BE2C (cell line): ENCODE results near the gene EFS.
A peak's percentile ranks its signal among the peaks of the same experiment; 100 is the strongest.

Experiments
- DNase-seq: peaks from one replicate; pipeline ENCODE4 v3.0.0-alpha.2; 2020
- H3K27me3 ChIP-seq: fragments of 250-450 bp; sonication (Bioruptor Pico); 2 replicates; pipeline ENCODE4 v1.5.1; 2020; ENCODE audit warnings: mild to moderate bottlenecking
- H3K36me3 ChIP-seq: fragments of 250-450 bp; sonication (Bioruptor Pico); 2 replicates; pipeline ENCODE4 v1.5.1; 2020; ENCODE audit warnings: mild to moderate bottlenecking
- H3K4me1 ChIP-seq: fragments of 250-450 bp; sonication (Bioruptor Pico); 2 replicates; pipeline ENCODE4 v1.5.1; 2020
- H3K4me3 ChIP-seq: 2 replicates; pipeline ENCODE4 v1.5.1; 2011; ENCODE audit warnings: low read depth, low read length
- H3K9me3 ChIP-seq: fragments of 250-450 bp; sonication (Bioruptor Pico); 2 replicates; pipeline ENCODE4 v1.5.1; 2020
- TF ChIP-seq, protein P1 (sequence below): IDR thresholded peaks from 2 replicates; pipeline ENCODE4 v1.5.1; 2012; ENCODE audit warnings: mild to moderate bottlenecking, low read depth, low read length

Gene EFS

DNA sequence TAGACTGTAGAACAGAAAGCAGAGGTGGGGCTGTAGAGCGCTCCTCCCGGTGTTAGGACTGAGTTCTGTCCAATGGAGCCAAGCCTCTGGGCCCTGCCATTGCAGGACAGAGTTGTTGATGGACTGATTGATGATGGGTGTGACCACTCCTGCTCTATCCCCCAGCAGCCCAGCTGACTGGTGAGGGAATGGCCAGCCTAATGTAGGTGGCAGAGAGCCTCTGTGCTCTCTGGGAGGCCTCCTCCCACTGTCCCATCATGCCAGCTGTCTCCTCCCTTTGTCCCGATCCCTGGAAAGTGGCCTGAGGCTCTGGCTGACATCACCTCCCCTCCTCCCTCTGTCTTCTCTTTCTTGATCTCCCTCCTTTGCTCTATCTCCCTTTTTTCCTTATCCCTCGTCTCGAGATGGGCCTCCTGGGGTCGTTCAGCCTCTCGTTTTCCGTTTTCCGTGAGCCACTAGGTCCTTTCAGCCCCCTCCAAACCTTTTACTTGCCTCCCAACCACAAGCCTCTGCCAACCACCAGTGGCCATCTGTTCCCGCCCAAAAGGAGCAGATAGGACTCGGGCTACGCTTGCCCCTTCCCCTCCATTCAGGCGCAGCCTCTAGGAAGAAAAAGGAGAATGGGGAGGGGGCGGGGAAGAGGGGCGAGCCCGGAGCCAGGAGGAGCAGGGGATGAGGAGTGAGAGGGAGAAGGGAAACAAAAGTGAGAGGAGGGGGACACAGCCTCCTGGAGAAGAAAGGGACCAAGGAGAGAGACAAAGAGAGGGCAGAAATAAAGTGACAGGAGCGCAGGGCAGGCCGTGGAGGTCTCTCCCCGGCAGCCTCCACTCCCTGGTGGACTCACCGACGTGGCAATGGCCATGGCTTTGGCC is 572 bp downstream of the EFS start:
- no peak for DNase-seq
- no peak overlapping the region for H3K4me3 ChIP-seq
- H3K9me3 ChIP-seq = no peaks in the 10 kb centered on the region
- TF ChIP-seq, protein P1, sequence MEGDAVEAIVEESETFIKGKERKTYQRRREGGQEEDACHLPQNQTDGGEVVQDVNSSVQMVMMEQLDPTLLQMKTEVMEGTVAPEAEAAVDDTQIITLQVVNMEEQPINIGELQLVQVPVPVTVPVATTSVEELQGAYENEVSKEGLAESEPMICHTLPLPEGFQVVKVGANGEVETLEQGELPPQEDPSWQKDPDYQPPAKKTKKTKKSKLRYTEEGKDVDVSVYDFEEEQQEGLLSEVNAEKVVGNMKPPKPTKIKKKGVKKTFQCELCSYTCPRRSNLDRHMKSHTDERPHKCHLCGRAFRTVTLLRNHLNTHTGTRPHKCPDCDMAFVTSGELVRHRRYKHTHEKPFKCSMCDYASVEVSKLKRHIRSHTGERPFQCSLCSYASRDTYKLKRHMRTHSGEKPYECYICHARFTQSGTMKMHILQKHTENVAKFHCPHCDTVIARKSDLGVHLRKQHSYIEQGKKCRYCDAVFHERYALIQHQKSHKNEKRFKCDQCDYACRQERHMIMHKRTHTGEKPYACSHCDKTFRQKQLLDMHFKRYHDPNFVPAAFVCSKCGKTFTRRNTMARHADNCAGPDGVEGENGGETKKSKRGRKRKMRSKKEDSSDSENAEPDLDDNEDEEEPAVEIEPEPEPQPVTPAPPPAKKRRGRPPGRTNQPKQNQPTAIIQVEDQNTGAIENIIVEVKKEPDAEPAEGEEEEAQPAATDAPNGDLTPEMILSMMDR = no peak
- H3K27me3 ChIP-seq = no peaks in the 10 kb centered on the region
- no peaks in the 10 kb centered on the region for H3K36me3 ChIP-seq
- H3K4me1 ChIP-seq = no peaks in the 10 kb centered on the region

DNA sequence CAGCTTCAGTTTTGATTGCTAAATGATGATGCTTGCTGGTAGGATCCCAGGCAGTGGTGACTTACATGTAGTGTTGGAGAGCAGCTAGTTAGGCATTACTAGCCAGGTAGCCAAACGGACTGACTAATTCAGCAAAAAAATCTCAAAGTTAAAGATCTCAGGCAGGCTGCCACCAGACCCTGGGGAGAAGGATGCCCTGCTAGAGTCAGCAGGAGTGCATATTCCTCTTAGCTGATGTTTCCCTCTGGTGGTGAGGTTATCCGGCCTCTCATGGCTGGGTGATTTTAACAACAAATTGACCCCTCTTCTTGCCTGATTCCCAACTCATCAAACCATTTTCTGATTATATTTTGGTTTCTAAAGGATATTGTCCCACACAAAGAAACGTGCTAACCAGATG is 2.8 kb downstream of the EFS start:
- DNase-seq = no peak
- TF ChIP-seq, protein P1 = peak; percentile 47
- Histone ChIP-seq H3K4me3 (no peak overlapping the region), H3K9me3 (no peaks in the 10 kb centered on the region), H3K4me1 (no peaks in the 10 kb centered on the region), H3K36me3 (no peaks in the 10 kb centered on the region), H3K27me3 (no peaks in the 10 kb centered on the region)

DNA sequence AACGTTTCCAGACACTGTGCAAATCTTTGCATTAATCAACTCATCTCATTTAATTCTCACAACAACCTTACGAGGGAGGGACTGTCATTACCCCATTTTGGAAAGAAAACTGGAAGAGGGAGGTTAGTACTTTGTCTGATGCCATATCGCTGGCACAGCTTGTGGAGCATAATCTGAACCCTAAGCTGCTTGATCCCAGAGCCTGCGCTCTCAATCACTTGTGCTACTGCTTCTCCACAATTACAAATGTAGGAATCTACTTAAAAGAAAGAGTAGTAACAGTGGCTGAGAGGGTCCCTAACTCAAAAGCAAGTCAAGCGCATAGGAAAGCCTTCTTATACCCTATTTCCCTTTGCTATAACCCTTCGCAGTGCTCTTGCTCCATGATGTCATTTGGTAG is 3.2 kb downstream of the EFS start:
- no peaks in the 10 kb centered on the region for H3K27me3 ChIP-seq
- TF ChIP-seq, protein P1 = no peak
- H3K9me3 ChIP-seq = no peaks in the 10 kb centered on the region
- no peaks in the 10 kb centered on the region for H3K36me3 ChIP-seq
- no peak overlapping the region for H3K4me3 ChIP-seq
- DNase-seq = no peak
- no peaks in the 10 kb centered on the region for H3K4me1 ChIP-seq

DNA sequence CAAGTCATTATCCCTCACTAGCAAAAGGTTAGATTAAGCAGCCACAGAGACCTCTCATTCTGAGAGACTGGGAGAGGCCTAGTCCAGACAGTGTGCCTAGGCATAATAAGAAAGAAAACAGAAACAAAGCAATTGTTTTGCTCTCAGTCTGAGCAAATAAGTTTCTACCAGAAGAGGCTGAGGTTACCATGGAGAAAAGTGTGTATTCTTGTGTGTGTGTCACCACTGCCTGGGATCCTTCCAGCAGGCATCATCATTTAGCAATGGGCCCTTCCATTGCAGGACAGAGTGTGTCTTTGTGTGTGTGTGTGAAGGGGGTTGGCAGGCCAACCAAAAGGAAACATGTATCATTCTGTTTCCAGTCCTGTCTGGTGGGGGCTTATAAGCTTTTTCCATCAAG is 3.7 kb downstream of the EFS start:
- Histone ChIP-seq H3K27me3 (no peaks in the 10 kb centered on the region), H3K4me1 (no peaks in the 10 kb centered on the region), H3K4me3 (no peak overlapping the region), H3K9me3 (no peaks in the 10 kb centered on the region), H3K36me3 (no peaks in the 10 kb centered on the region)
- DNase-seq = no peak
- TF ChIP-seq, protein P1 = no peak

DNA sequence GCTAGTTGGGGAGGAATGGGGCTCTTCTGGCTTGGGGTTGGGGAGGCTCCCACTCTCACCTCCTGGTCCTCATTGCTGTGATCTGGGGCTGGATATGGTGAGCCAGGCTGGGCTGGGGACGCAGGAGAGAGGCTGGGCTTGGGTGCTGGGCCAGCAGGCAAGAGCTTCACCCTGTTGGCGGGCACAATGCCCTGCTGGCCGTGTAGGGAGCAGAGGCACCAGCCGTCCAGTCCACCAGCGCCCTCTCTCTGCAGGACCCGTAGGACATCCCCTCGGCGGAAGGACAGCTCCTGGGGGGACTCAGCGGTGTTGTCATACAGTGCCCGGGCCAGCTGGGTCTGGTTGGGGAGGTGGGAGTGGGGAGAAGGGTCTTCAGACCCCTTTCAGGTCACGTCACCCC is 4.5 kb downstream of the EFS start:
- Histone ChIP-seq H3K9me3 (no peaks in the 10 kb centered on the region), H3K4me1 (no peaks in the 10 kb centered on the region), H3K4me3 (no peak overlapping the region), H3K27me3 (no peaks in the 10 kb centered on the region), H3K36me3 (no peaks in the 10 kb centered on the region)
- TF ChIP-seq, protein P1 = peak; percentile 15; the same call in 1 of the 2 replicates
- no peak for DNase-seq

DNA sequence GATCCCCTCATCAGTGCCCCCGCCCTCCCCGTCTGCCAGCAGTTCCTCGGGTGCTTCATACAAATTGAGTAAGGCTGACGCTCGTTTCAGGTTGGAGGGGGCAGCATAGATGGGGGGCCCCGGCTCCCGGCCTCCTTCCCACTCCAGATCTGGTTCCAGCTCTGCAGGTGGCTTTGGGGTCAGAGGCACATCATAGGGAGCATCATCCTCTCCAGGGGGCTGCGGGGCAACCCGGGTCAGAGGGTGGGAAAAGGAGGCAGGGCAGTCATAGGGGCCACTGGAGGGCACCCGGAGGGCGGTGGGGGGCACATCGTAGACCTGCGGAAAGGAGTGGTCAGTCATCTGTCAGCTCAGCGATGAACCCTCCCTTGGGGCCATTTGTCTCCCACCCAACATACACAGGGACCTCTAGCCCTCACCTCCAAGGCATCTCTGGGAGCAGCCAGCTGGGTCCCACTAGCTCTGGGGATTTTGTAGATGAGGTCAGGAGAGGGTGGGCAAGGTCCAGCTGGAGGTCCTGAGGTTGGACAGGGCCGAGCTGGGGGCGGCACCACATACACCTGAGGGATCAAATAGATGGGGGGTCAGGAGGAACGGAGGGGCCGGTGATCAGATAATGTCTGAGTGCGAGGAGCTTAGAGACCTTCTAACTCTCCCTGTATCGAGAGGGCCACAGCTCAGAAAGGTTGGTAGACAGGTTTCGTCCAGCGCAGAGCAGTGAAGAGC is 5.1 kb downstream of the EFS start:
- Histone ChIP-seq H3K4me1 (no peaks in the 10 kb centered on the region), H3K36me3 (no peaks in the 10 kb centered on the region), H3K27me3 (no peaks in the 10 kb centered on the region), H3K9me3 (no peaks in the 10 kb centered on the region), H3K4me3 (no peak overlapping the region)
- DNase-seq = no peak
- TF ChIP-seq, protein P1 = no peak
